BLaER1 (cell line): ENCODE results near the gene GLDC.

ENCODE experiments used
- H3K27ac ChIP-seq: shearing (Covaris generic); formaldehyde crosslinking; 2 replicates; pipeline ENCODE4 v1.8.1; 2022
- H3K27me3 ChIP-seq: shearing (Covaris generic); formaldehyde crosslinking; 2 replicates; pipeline ENCODE4 v1.8.1; 2022
- H3K36me3 ChIP-seq: shearing (Covaris generic); formaldehyde crosslinking; 2 replicates; pipeline ENCODE4 v1.8.1; 2022
- H3K4me1 ChIP-seq: shearing (Covaris generic); formaldehyde crosslinking; 2 replicates; pipeline ENCODE4 v1.8.1; 2022
- H3K4me2 ChIP-seq: shearing (Covaris generic); formaldehyde crosslinking; 2 replicates; pipeline ENCODE4 v1.8.1; 2022
- H3K4me3 ChIP-seq: shearing (Covaris generic); formaldehyde crosslinking; 2 replicates; pipeline ENCODE4 v1.8.1; 2022
- H3K9ac ChIP-seq: shearing (Covaris generic); formaldehyde crosslinking; 2 replicates; pipeline ENCODE4 v1.8.1; 2022
- H3K9me3 ChIP-seq: shearing (Covaris generic); formaldehyde crosslinking; 2 replicates; pipeline ENCODE4 v1.8.1; 2022
- H4K20me1 ChIP-seq: shearing (Covaris generic); formaldehyde crosslinking; 2 replicates; pipeline ENCODE4 v1.8.1; 2022
- Cebpa-rat ChIP-seq: shearing (Covaris generic); IDR thresholded peaks from 2 replicates; pipeline ENCODE4 v1.8.1; 2022

Gene GLDC

DNA sequence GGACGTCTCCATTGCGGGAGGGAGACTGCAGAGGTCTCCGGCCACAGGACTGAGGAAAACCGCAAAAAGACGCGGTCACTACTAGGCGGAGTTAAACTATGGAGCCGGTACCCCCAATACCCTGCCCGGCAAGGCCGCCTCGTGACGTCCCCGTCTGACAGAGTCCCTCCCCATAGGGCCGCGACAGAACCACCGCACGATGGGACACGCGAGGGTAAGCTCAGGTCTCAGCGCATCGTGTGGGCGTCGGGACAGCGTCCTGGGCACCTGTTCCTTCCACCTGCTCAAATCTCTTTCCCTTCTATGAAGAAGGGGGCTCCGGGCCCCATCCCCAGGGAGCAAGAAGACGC is 35.2 kb upstream of the GLDC start:
- H3K9me3 ChIP-seq: no peaks in the 10 kb centered on the region
- no peaks in the 10 kb centered on the region for H3K36me3 ChIP-seq
- H3K27me3 ChIP-seq: no peaks in the 10 kb centered on the region
- peak overlapping the region; percentile 76 for H3K4me3 ChIP-seq
- peak overlapping the region; percentile 95 for H3K4me2 ChIP-seq
- no peak for TF ChIP-seq Cebpa-rat
- H3K9ac ChIP-seq: peak overlapping the region; percentile 96
- peaks cover 66% of the 10 kb centered on the region for H3K4me1 ChIP-seq
- no peaks in the 10 kb centered on the region for H4K20me1 ChIP-seq
- H3K27ac ChIP-seq: peak overlapping the region; percentile 98

DNA sequence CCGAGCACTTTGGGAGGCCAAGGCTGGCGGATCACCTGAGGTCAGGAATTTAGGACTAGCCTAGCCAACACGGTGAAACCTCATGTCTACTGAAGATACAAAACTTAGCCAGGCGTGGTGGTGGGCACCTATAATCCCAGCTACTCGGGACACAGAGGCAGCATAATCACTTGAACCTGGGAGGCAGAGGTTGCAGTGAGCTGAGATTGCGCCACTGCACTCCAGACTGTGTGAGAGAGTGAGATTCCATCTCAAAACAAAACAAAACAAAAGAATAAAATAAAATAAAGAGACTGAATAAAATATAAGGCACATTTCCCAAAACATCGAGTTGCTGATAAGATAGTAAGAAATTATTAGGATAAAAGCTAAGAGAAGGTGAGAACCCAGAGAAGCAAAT is 32.3 kb upstream of the GLDC start:
- Histone ChIP-seq H3K9ac (no peak overlapping the region), H3K9me3 (no peaks in the 10 kb centered on the region), H3K4me1 (peaks cover 47% of the 10 kb centered on the region), H3K4me2 (no peak overlapping the region), H3K27me3 (no peaks in the 10 kb centered on the region), H4K20me1 (no peaks in the 10 kb centered on the region), H3K27ac (no peak overlapping the region), H3K36me3 (no peaks in the 10 kb centered on the region), H3K4me3 (no peak overlapping the region)
- no peak for TF ChIP-seq Cebpa-rat

DNA sequence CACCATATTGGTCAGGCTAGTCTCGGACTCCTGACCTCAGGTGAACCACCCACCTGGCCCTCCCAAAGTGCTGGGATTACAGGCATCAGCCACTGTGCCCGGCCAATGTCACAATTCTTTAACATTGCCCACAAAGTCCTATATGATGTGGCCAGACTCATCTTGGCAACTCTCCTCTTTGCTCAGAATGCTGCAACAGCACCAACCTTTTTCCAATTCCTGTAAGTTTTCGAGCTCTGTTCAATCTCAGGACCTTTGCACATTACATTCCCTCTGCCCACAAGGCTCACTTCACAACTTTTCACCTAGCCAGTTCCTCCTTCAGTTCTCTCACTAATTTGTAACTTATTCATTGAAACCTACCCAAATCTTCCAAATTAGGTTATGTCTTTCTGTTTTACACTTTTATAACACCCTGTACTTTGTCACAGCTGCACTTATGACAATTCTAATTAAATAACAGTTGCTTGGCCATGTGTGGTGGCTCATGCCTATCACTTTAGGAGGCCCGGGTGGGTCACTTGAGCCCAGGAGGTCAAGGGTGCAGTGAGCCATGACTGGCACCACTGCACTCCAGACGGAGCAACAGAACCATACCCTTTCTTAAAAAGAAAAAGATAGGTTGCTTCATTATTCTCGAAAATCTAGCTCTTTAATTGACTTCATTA is 30.9 kb upstream of the GLDC start:
- Histone ChIP-seq H4K20me1 (no peaks in the 10 kb centered on the region), H3K4me1 (peaks cover 38% of the 10 kb centered on the region), H3K4me2 (no peak overlapping the region), H3K9ac (no peak overlapping the region), H3K4me3 (no peak overlapping the region), H3K9me3 (no peaks in the 10 kb centered on the region), H3K36me3 (no peaks in the 10 kb centered on the region), H3K27me3 (no peaks in the 10 kb centered on the region), H3K27ac (no peak overlapping the region)
- TF ChIP-seq Cebpa-rat: no peak

DNA sequence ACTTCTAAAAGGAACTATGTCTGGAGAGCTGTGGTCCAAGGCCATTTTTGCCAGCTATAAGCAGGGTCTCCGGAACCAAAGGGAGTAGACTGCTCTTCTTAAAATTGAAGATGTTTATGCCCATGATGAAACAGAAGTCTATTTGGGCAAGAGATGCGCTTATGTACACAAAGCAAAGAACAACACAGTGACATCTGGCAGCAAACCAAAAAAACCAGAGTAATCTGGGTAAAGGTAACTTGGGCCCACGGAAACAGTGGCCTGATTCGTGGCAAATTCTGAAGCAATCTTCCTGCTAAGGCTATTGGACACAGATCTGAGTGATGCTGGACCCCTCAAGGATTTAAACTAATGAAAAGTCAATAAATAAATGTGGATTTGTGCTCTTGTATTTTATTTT is 29.7 kb upstream of the GLDC start:
- H3K4me1 ChIP-seq: peaks cover 32% of the 10 kb centered on the region
- H3K27me3 ChIP-seq: no peaks in the 10 kb centered on the region
- no peak for TF ChIP-seq Cebpa-rat
- no peaks in the 10 kb centered on the region for H3K36me3 ChIP-seq
- H3K9ac ChIP-seq: no peak overlapping the region
- no peaks in the 10 kb centered on the region for H3K9me3 ChIP-seq
- no peak overlapping the region for H3K4me2 ChIP-seq
- H3K27ac ChIP-seq: no peak overlapping the region
- H3K4me3 ChIP-seq: no peak overlapping the region
- no peaks in the 10 kb centered on the region for H4K20me1 ChIP-seq

DNA sequence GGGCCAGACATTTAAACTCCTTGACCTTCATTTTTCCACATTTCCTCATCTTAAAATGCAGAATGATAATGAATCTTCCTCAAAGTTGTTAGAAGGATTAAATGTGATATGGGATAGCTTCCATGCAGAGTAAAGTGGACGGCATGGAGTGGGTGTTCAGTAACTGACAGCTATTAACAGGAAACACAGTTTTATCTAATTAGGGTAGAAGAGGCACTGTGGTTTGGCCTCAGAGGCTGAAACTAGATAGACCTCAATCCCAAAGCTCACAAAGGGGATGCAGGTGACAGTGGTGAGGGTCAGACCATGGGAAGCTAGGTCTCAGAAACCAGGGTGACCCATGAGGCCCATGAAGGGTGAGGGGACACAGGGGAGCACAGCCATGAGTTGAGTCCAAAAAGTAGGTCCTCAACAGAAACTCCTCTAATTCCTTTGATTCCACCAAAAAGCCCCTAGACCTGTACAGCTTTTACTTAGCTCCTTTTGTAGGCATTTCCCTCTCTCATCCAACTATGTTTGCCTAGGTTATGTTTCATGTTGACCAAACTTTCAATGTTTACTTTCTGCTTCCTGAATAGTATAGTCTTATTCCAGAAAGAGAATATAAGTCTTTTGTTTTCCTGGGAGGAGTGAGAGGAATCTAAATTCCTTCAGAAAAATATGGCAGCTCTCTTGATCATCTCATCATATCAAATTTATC is 27.9 kb upstream of the GLDC start:
- H3K4me2 ChIP-seq: peak overlapping the region; percentile 39
- H3K9ac ChIP-seq: no peak overlapping the region
- H3K27ac ChIP-seq: peak overlapping the region; percentile 31; the same call in 1 of the 2 replicates
- no peak for TF ChIP-seq Cebpa-rat
- H3K27me3 ChIP-seq: no peaks in the 10 kb centered on the region
- H3K4me3 ChIP-seq: no peak overlapping the region
- H3K4me1 ChIP-seq: peaks cover 16% of the 10 kb centered on the region
- H3K9me3 ChIP-seq: no peaks in the 10 kb centered on the region
- no peaks in the 10 kb centered on the region for H4K20me1 ChIP-seq
- no peaks in the 10 kb centered on the region for H3K36me3 ChIP-seq

DNA sequence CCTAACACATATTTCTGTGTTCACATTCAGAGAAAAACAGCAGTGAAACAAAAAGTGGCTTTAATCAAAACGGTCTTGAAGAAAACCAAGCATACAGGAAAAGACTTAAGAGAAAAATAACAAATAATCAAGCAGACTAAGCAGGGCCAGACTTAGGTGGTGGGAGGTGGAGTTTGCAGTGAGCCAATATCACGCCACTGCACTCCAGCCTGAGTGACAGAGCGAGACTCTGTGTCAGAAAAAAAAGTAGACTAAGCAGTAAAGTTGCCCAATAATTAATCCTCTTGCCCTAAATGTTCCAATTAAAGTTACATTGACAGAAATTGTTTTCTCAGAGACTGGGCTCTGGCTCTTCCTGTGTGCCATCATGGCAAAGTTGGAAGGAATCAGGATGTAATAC is 26.6 kb upstream of the GLDC start:
- Histone ChIP-seq H4K20me1 (no peaks in the 10 kb centered on the region), H3K4me2 (no peak overlapping the region), H3K27me3 (no peaks in the 10 kb centered on the region), H3K9me3 (no peaks in the 10 kb centered on the region), H3K27ac (no peak overlapping the region), H3K4me1 (peaks cover 16% of the 10 kb centered on the region), H3K4me3 (no peak overlapping the region), H3K36me3 (no peaks in the 10 kb centered on the region), H3K9ac (no peak overlapping the region)
- no peak for TF ChIP-seq Cebpa-rat

DNA sequence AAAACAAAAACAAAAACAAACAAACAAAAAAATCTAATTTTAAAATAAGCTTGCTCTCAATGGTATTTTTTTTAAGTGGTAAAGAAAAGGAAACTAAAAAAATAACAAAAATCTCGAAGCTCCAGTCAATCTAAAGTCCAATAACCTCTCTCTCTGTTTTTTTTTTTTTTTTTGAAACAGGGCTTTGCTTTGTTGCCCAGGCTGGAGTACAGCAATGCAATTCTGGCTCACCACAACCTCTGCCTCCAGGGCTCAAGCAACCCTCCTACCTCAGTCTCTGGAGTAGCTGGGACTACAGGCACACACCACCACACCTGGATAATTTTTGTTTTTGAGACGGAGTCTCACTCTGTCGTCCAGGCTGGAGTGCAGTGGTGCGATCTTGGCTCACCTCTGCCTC is 25.9 kb upstream of the GLDC start:
- Histone ChIP-seq H3K4me1 (peaks cover 16% of the 10 kb centered on the region), H4K20me1 (no peaks in the 10 kb centered on the region), H3K36me3 (no peaks in the 10 kb centered on the region), H3K9me3 (no peaks in the 10 kb centered on the region), H3K9ac (no peak overlapping the region), H3K27ac (no peak overlapping the region), H3K27me3 (no peaks in the 10 kb centered on the region), H3K4me3 (no peak overlapping the region), H3K4me2 (no peak overlapping the region)
- no peak for TF ChIP-seq Cebpa-rat

DNA sequence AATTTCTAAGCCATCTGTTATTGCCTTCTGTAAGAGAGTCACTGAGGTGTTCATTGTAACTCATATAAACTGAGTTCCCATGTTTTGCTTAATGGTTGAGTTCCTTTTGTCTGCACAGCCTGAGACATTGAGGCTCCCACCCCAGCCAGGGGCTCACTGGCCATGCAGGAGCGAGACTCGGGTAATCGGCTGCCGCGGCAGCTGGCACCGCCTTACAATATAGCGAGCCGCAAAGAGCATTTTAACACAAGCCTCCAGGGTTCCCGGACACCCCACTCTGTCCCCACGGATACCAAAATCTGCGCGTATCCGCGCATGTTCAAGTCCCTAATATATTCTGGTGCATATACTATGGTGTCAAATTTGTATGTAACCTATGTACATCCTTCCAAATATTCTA is 24.4 kb upstream of the GLDC start:
- no peak for TF ChIP-seq Cebpa-rat
- H3K27ac ChIP-seq: no peak overlapping the region
- no peaks in the 10 kb centered on the region for H3K36me3 ChIP-seq
- H3K27me3 ChIP-seq: no peaks in the 10 kb centered on the region
- H3K4me1 ChIP-seq: peaks cover 10% of the 10 kb centered on the region
- H3K4me3 ChIP-seq: no peak overlapping the region
- H3K9ac ChIP-seq: no peak overlapping the region
- H3K9me3 ChIP-seq: no peaks in the 10 kb centered on the region
- H4K20me1 ChIP-seq: no peaks in the 10 kb centered on the region
- H3K4me2 ChIP-seq: no peak overlapping the region

DNA sequence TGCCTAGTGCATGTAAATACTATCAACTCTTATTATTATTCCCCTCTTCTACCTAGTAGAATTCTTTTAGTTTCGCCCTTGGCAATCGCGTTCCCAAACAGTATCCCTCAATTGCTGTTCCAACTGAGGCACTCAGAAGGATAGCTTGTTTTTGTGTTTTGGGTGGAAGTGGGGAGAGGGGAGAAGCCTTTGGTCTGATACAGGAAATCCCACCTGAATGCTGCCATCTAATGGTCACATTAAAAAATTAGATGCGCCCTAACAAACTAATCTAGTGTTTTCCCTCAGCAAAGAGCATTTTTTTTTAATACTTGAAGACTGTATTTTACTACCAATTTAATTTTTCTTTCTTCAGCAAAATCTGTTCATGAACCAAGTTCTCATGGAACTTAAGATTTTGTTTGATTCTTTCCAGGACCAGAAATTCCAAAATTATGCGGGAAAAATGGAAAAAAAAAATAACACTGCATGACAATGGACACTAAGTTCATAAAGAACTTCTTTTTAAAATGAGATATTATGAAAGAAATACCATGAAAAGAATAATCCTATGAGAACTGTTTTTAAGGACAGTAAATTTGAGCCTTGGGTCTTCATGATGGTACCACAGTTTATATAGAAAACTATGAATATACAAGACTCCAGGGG is 22.2 kb upstream of the GLDC start:
- Histone ChIP-seq H3K4me2 (no peak overlapping the region), H3K36me3 (no peaks in the 10 kb centered on the region), H3K27ac (no peak overlapping the region), H3K4me1 (no peaks in the 10 kb centered on the region; the same call in 1 of the 2 replicates), H3K9me3 (no peaks in the 10 kb centered on the region), H4K20me1 (no peaks in the 10 kb centered on the region), H3K4me3 (no peak overlapping the region), H3K27me3 (no peaks in the 10 kb centered on the region), H3K9ac (no peak overlapping the region)
- TF ChIP-seq Cebpa-rat: no peak

DNA sequence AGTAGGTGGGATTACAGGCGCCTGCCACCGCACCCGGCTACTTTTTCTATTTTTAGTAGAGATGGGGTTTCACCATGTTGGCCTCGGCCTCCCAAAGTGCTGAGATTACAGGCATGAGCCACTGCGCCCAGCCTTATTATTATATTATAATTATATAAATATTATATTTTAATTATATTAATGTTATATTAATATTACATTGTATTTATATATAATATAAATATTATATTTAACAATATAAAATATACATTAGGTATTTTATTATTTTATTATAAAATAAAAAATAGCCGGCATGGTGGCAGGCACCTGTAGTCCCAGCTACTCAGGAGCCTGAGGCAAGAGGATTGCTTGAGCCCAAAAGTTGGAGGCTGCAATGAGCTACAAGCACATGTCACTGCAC is 21.6 kb upstream of the GLDC start:
- H3K9me3 ChIP-seq: no peaks in the 10 kb centered on the region
- no peak overlapping the region for H3K4me3 ChIP-seq
- H3K4me1 ChIP-seq: no peaks in the 10 kb centered on the region
- H3K36me3 ChIP-seq: no peaks in the 10 kb centered on the region
- no peaks in the 10 kb centered on the region for H3K27me3 ChIP-seq
- H3K9ac ChIP-seq: no peak overlapping the region
- TF ChIP-seq Cebpa-rat: no peak
- no peak overlapping the region for H3K27ac ChIP-seq
- no peak overlapping the region for H3K4me2 ChIP-seq
- H4K20me1 ChIP-seq: no peaks in the 10 kb centered on the region
